Astrocyte (in vitro differentiated cells and primary cell): Measurements from ENCODE around the gene SPTAN1. TPM values are rescaled to one million over a fixed set of nuclear protein-coding genes. Genes with fewer than 3 reads are reported as not detected.

Experiments
- DNase-seq: peaks from one replicate; pipeline ENCODE4 v3.0.0-alpha.2; 2010; ENCODE audit warnings: low read depth
- FAIRE-seq: peaks from 2 replicates; lab custom pipeline; 2011; peaks lifted over from hg19 to GRCh38; lab: Jason Lieb, UNC
- H2AFZ ChIP-seq: 2 replicates; pipeline ENCODE4 v1.6.0; 2012; ENCODE audit warnings: low read depth, low read length, inconsistent platforms
- H3K27ac ChIP-seq: 2 replicates; pipeline ENCODE4 v1.5.1; 2011; ENCODE audit warnings: low read depth, low read length, inconsistent platforms
- H3K27me3 ChIP-seq: 2 replicates; pipeline ENCODE4 v1.6.0; 2011; ENCODE audit warnings: low read length, inconsistent platforms; ENCODE audit not compliant: insufficient read depth
- H3K36me3 ChIP-seq: 2 replicates; pipeline ENCODE4 v1.5.1; 2011; ENCODE audit warnings: low read length, inconsistent platforms; ENCODE audit not compliant: insufficient read depth
- H3K4me1 ChIP-seq: 2 replicates; pipeline ENCODE4 v1.5.1; 2011; ENCODE audit warnings: low read length, inconsistent platforms; ENCODE audit not compliant: insufficient read depth
- H3K4me2 ChIP-seq: 2 replicates; pipeline ENCODE4 v1.6.0; 2012; ENCODE audit warnings: low read length, inconsistent platforms
- H3K4me3 ChIP-seq: 2 replicates; pipeline ENCODE4 v1.5.1; 2011; ENCODE audit warnings: low read depth, mild to moderate bottlenecking, low read length, inconsistent platforms; ENCODE audit not compliant: insufficient read depth
- H3K79me2 ChIP-seq: 2 replicates; pipeline ENCODE4 v1.6.0; 2012; ENCODE audit warnings: mild to moderate bottlenecking, low read length, inconsistent platforms; ENCODE audit not compliant: insufficient read depth
- H3K9ac ChIP-seq: 2 replicates; pipeline ENCODE4 v1.6.0; 2012; ENCODE audit warnings: mild to moderate bottlenecking, low read length, inconsistent platforms
- H3K9me3 ChIP-seq: 2 replicates; pipeline ENCODE4 v1.5.1; 2012; ENCODE audit warnings: low read depth, mild to moderate bottlenecking, low read length, inconsistent platforms; ENCODE audit not compliant: insufficient read depth
- H4K20me1 ChIP-seq: 2 replicates; pipeline ENCODE4 v1.6.0; 2012; ENCODE audit warnings: low read length, inconsistent platforms; ENCODE audit not compliant: insufficient read depth
- H3K27ac Mint-ChIP-seq: one replicate; pipeline ENCODE4 v1.8.0; 2021; ENCODE audit warnings: mild to moderate bottlenecking, mixed read lengths; ENCODE audit not compliant: unreplicated experiment
- H3K27me3 Mint-ChIP-seq: one replicate; pipeline ENCODE4 v1.8.0; 2021; ENCODE audit warnings: low read depth, mixed read lengths; ENCODE audit not compliant: unreplicated experiment
- H3K36me3 Mint-ChIP-seq: one replicate; pipeline ENCODE4 v1.8.0; 2021; ENCODE audit warnings: low read depth, mixed read lengths; ENCODE audit not compliant: unreplicated experiment
- H3K4me1 Mint-ChIP-seq: one replicate; pipeline ENCODE4 v1.8.0; 2021; ENCODE audit warnings: low read depth, mixed read lengths; ENCODE audit not compliant: unreplicated experiment
- H3K4me3 Mint-ChIP-seq: one replicate; pipeline ENCODE4 v1.8.0; 2021; ENCODE audit warnings: mild to moderate bottlenecking, moderate library complexity, mixed read lengths; ENCODE audit not compliant: unreplicated experiment
- H3K9me3 Mint-ChIP-seq: one replicate; pipeline ENCODE4 v1.8.0; 2021; ENCODE audit warnings: mild to moderate bottlenecking, mixed read lengths; ENCODE audit not compliant: unreplicated experiment
- EZH2 ChIP-seq: IDR thresholded peaks from 2 replicates; pipeline ENCODE4 v1.6.1; 2012; ENCODE audit warnings: mild to moderate bottlenecking, low read length, inconsistent platforms; ENCODE audit not compliant: insufficient read depth
- total RNA-seq: library from RNA; stranded (reverse); gene quantifications from 2 replicates; pipeline ENCODE4 v1.2.1, GENCODE V29; 2021
- TF ChIP-seq, protein P1 (sequence below): IDR thresholded peaks from 2 replicates; pipeline ENCODE4 v1.5.1; 2011; ENCODE audit warnings: low read depth, mild to moderate bottlenecking, inconsistent platforms, low read length, moderate library complexity; ENCODE audit not compliant: insufficient read depth

The SPTAN1 gene
- total RNA-seq, 1 donor from 2014 or later = 604 TPM

DNA sequence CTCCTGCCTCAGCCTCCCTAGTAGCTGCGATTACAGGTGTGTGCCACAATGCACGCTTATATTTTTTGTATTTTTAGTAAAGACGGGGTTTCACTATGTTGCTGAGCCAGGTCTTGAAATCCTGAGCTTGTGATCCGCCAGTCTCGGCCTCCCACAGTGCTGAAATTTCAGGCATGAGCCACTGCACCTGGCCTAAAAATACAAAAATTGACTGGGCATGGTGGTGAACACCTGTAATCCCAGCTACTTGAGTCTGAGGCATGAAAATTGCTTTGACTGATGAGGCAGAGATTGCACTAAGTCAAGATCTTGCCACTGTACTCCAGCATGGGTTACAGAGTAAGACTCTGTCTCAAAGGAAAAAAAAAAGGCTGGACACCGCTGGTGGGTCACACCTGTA, 117.4 kb downstream of the SPTAN1 start:
- no peaks in the 10 kb centered on the region for H3K27me3 Mint-ChIP-seq
- no peaks in the 10 kb centered on the region for H4K20me1 ChIP-seq
- DNase-seq (no peak), FAIRE-seq (no peak)
- H3K27ac ChIP-seq = no peak overlapping the region
- no peak for TF ChIP-seq EZH2
- TF ChIP-seq, protein P1, sequence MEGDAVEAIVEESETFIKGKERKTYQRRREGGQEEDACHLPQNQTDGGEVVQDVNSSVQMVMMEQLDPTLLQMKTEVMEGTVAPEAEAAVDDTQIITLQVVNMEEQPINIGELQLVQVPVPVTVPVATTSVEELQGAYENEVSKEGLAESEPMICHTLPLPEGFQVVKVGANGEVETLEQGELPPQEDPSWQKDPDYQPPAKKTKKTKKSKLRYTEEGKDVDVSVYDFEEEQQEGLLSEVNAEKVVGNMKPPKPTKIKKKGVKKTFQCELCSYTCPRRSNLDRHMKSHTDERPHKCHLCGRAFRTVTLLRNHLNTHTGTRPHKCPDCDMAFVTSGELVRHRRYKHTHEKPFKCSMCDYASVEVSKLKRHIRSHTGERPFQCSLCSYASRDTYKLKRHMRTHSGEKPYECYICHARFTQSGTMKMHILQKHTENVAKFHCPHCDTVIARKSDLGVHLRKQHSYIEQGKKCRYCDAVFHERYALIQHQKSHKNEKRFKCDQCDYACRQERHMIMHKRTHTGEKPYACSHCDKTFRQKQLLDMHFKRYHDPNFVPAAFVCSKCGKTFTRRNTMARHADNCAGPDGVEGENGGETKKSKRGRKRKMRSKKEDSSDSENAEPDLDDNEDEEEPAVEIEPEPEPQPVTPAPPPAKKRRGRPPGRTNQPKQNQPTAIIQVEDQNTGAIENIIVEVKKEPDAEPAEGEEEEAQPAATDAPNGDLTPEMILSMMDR = no peak
- no peaks in the 10 kb centered on the region for H3K36me3 ChIP-seq
- no peak overlapping the region for H3K4me3 Mint-ChIP-seq
- H3K27ac Mint-ChIP-seq = no peak overlapping the region
- no peaks in the 10 kb centered on the region for H3K9me3 Mint-ChIP-seq
- H3K79me2 ChIP-seq = no peaks in the 10 kb centered on the region
- H3K4me2 ChIP-seq = no peak overlapping the region
- no peaks in the 10 kb centered on the region for H3K27me3 ChIP-seq
- H2AFZ ChIP-seq = no peak overlapping the region
- H3K4me1 Mint-ChIP-seq = no peaks in the 10 kb centered on the region
- no peaks in the 10 kb centered on the region for H3K9me3 ChIP-seq
- no peaks in the 10 kb centered on the region for H3K4me1 ChIP-seq
- no peaks in the 10 kb centered on the region for H3K36me3 Mint-ChIP-seq
- H3K9ac ChIP-seq = no peak overlapping the region
- H3K4me3 ChIP-seq = no peak overlapping the region

DNA sequence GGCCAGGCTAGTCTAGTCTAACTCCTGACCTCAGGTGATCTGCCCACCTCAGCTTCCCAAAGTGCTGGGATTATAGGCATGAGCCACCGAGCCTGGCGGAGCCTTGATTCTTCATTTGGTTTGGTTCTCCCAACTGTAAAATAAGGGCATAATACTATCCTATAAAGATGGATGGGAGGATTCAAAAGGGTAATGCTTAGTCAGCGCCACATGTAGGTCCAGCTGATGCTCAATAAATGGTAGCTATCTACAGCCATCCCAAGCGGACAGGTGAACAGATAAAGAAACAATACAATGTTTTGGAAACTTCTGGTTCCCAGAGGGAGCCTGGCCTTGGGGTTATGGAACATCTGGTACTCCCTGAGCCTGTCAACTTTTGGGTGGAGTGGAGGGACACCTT, 123.0 kb downstream of the SPTAN1 start:
- no peak for DNase-seq

DNA sequence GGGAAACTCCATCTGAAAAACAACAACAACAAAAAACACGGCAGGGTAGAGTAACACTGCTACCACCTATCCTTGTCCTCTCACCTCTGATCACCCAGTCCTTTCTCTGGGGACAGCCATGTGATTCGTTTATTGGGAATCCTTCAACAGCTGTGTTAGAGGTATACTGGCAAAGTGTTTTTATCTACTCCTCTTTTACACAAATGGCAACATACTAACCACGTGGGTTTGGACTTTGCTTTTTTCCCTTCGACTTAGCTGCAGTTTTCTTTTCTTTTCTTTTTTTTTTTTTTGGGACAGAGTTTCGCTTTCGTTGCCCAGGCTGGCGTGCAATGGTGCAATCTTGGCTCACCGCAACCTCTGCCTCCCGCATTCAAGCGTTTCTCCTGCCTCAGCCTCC, 125.4 kb downstream of the SPTAN1 start:
- Histone ChIP-seq H4K20me1 (no peaks in the 10 kb centered on the region), H3K79me2 (no peaks in the 10 kb centered on the region), H3K27ac (no peak overlapping the region), H3K9ac (no peak overlapping the region), H3K9me3 (no peaks in the 10 kb centered on the region), H3K4me3 (no peak overlapping the region), H2AFZ (no peak overlapping the region), H3K27me3 (no peaks in the 10 kb centered on the region), H3K4me2 (no peak overlapping the region), H3K36me3 (no peaks in the 10 kb centered on the region), H3K4me1 (no peaks in the 10 kb centered on the region)
- no peak overlapping the region for H3K4me3 Mint-ChIP-seq
- H3K27me3 Mint-ChIP-seq = no peaks in the 10 kb centered on the region
- no peak for DNase-seq
- no peak overlapping the region for H3K27ac Mint-ChIP-seq
- no peak for TF ChIP-seq EZH2
- TF ChIP-seq, protein P1 = no peak
- FAIRE-seq = no peak
- H3K4me1 Mint-ChIP-seq = no peaks in the 10 kb centered on the region
- H3K9me3 Mint-ChIP-seq = no peaks in the 10 kb centered on the region
- H3K36me3 Mint-ChIP-seq = no peaks in the 10 kb centered on the region

More for the DNA sequence above, 123.0 kb downstream of the SPTAN1 start:
- no peak overlapping the region for H3K4me3 Mint-ChIP-seq
- no peaks in the 10 kb centered on the region for H3K27me3 Mint-ChIP-seq
- no peak overlapping the region for H3K27ac Mint-ChIP-seq
- Histone ChIP-seq H3K4me1 (no peaks in the 10 kb centered on the region), H3K4me3 (no peak overlapping the region), H3K79me2 (no peaks in the 10 kb centered on the region), H3K27me3 (no peaks in the 10 kb centered on the region), H2AFZ (no peak overlapping the region), H3K36me3 (no peaks in the 10 kb centered on the region), H3K27ac (no peak overlapping the region), H3K4me2 (no peak overlapping the region), H4K20me1 (no peaks in the 10 kb centered on the region), H3K9me3 (no peaks in the 10 kb centered on the region), H3K9ac (no peak overlapping the region)
- TF ChIP-seq, protein P1 = no peak
- no peak for TF ChIP-seq EZH2
- no peak for FAIRE-seq
- no peaks in the 10 kb centered on the region for H3K36me3 Mint-ChIP-seq
- no peaks in the 10 kb centered on the region for H3K9me3 Mint-ChIP-seq
- no peaks in the 10 kb centered on the region for H3K4me1 Mint-ChIP-seq

Other genes starting within 250 kb of the SPTAN1 start
- 26.6 and 27.9 TPM in 2 replicates for gene TRUB2, start 230.1 kb upstream of the SPTAN1 start, total RNA-seq
- 31.4 and 31.5 TPM in 2 replicates for gene COQ4, start 229.7 kb upstream of the SPTAN1 start, total RNA-seq
- gene SLC27A4, start 212.1 kb upstream of the SPTAN1 start, total RNA-seq = 26.1 and 26.9 TPM in 2 replicates
- gene URM1, start 181.2 kb upstream of the SPTAN1 start, total RNA-seq = 50.7 and 51.6 TPM in 2 replicates
- gene CERCAM, start 131.7 kb upstream of the SPTAN1 start, total RNA-seq = 66.1 and 99.8 TPM in 2 replicates
- 26.2 and 28.1 TPM in 2 replicates for gene ODF2, start 96.6 kb upstream of the SPTAN1 start, total RNA-seq
- gene GLE1, start 47.9 kb upstream of the SPTAN1 start, total RNA-seq = 15.0 and 17.5 TPM in 2 replicates
- 19.5 and 20.6 TPM in 2 replicates for gene DYNC2I2, start 104.3 kb downstream of the SPTAN1 start, total RNA-seq
- 361 and 397 TPM in 2 replicates for gene SET, start 136.6 kb downstream of the SPTAN1 start, total RNA-seq
- 2.3 and 3.1 TPM in 2 replicates for gene PKN3, start 149.9 kb downstream of the SPTAN1 start, total RNA-seq
- gene ZDHHC12, start 171.5 kb downstream of the SPTAN1 start, total RNA-seq = 21.8 and 23.7 TPM in 2 replicates
- 31.0 and 31.9 TPM in 2 replicates for gene ZER1, start 219.3 kb downstream of the SPTAN1 start, total RNA-seq
- 24.3 and 26.5 TPM in 2 replicates for gene TBC1D13, start 234.7 kb downstream of the SPTAN1 start, total RNA-seq